Muscle of leg (tissue), 11 donors: ENCODE results near the gene CFAP54. TPM values are rescaled to one million over a fixed set of nuclear protein-coding genes. Genes with fewer than 3 reads are reported as not detected.
"Not testable (repeated sequence)": the region's sequence is repeated elsewhere in the genome, so short reads cannot be mapped to it uniquely, and the experiment has no call there.

Source experiments
- DNase-seq: peaks from one replicate; pipeline ENCODE4 v3.0.0; 2013
- H3K27ac ChIP-seq: one replicate; pipeline ENCODE4 v1.5.1; 2013; ENCODE audit warnings: mild to moderate bottlenecking, low read length, control low read depth
- H3K27me3 ChIP-seq: one replicate; pipeline ENCODE4 v1.6.1; 2013; ENCODE audit warnings: low read length; ENCODE audit not compliant: control insufficient read depth, insufficient read depth
- H3K36me3 ChIP-seq: one replicate; pipeline ENCODE4 v1.6.1; 2013; ENCODE audit warnings: low read length; ENCODE audit not compliant: control insufficient read depth, insufficient read depth
- H3K4me1 ChIP-seq: one replicate; pipeline ENCODE4 v1.6.1; 2013; ENCODE audit warnings: low read length; ENCODE audit not compliant: control insufficient read depth, insufficient read depth
- H3K4me3 ChIP-seq: one replicate; pipeline ENCODE4 v1.5.1; 2013; ENCODE audit warnings: low read length, control low read depth
- H3K9me3 ChIP-seq: replicated peaks from 2 replicates; pipeline ENCODE4 v1.6.1; 2013; ENCODE audit warnings: low read depth, low read length; ENCODE audit not compliant: control insufficient read depth
- WGBS: methylation state at CpG from one replicate; pipeline ENCODE4 v1.1.5; 2013; ENCODE audit warnings: missing lambda C conversion rate; ENCODE audit not compliant: insufficient coverage; 5-methylcytosine and 5-hydroxymethylcytosine counted together
- polyA plus RNA-seq, 8 donors: library from polyadenylated mRNA; unstranded; fragments of 120-200 nt; gene quantifications; one replicate each; pipeline versions ENCODE4 v1.2.1 to v1.2.3, GENCODE V29; 2013; ENCODE audit warnings: inconsistent platforms in 1 of 8, low replicate concordance in 1 of 8; ENCODE audit not compliant: insufficient read length in 8 of 8, insufficient read depth in 1 of 8
- total RNA-seq: library from RNA; stranded (reverse); fragments of 120-200 nt; gene quantifications from one replicate; pipeline ENCODE4 v1.2.4, GENCODE V29; 2013

CFAP54 gene
- total and polyA plus RNA-seq, 9 donors = 0.15 to 0.71 (median 0.35) TPM

DNA sequence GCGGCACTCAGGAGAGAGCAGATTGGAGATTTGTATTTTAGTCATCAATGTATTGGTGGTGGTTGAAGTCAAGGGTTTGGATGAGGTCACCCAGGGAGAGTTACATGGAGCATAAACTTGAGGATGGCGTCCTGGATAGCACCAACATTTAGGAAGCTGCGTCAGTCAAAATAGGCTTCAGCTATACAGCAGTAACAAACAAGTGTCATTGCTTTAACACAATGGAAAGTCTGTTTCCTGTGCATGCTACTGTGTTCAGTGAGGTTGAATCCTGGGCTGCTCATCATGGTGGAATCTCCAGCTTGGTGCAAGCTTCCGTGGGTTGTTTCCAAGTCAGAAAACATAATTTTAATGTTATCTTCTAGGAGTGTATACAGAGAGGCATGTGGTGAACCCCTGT lies 180.4 kb downstream of the CFAP54 start:
- Histone ChIP-seq H3K27ac (no peak overlapping the region), H3K36me3 (no peaks in the 10 kb centered on the region), H3K9me3 (no peaks in the 10 kb centered on the region), H3K27me3 (no peaks in the 10 kb centered on the region), H3K4me1 (no peaks in the 10 kb centered on the region), H3K4me3 (no peak overlapping the region)
- WGBS = 93% methylated on average over 3 of the region's 4 CpGs
- DNase-seq = no peak

GRCh38 chr12:96670334-96670899 lies 181.0 kb downstream of the CFAP54 start:
- H3K36me3 ChIP-seq = no peaks in the 10 kb centered on the region
- WGBS = 92% methylated on average over 2 of the region's 3 CpGs
- H3K9me3 ChIP-seq = no peaks in the 10 kb centered on the region
- DNase-seq = no peak
- H3K27ac ChIP-seq = no peak overlapping the region
- H3K4me3 ChIP-seq = no peak overlapping the region
- H3K27me3 ChIP-seq = no peaks in the 10 kb centered on the region
- H3K4me1 ChIP-seq = no peaks in the 10 kb centered on the region

- DNase-seq, H3K27ac ChIP-seq, H3K27me3 ChIP-seq, H3K9me3 ChIP-seq, H3K4me3 ChIP-seq, H3K4me1 ChIP-seq, H3K36me3 ChIP-seq: not testable (repeated sequence)
- no CpG with 5 or more reads among the region's 3 CpGs for WGBS
Measured at GRCh38 chr12:96675519-96675918, 186.1 kb downstream of the CFAP54 start.

- no peaks in the 10 kb centered on the region for H3K36me3 ChIP-seq
- no peaks in the 10 kb centered on the region for H3K4me1 ChIP-seq
- DNase-seq = no peak
- no peak overlapping the region for H3K4me3 ChIP-seq
- H3K27ac ChIP-seq = no peak overlapping the region
- H3K27me3 ChIP-seq = no peaks in the 10 kb centered on the region
- H3K9me3 ChIP-seq = no peaks in the 10 kb centered on the region
- WGBS = 77% methylated on average over 1 of the region's 1 CpG
Measured at GRCh38 chr12:96677363-96677762, 188.0 kb downstream of the CFAP54 start.

DNA sequence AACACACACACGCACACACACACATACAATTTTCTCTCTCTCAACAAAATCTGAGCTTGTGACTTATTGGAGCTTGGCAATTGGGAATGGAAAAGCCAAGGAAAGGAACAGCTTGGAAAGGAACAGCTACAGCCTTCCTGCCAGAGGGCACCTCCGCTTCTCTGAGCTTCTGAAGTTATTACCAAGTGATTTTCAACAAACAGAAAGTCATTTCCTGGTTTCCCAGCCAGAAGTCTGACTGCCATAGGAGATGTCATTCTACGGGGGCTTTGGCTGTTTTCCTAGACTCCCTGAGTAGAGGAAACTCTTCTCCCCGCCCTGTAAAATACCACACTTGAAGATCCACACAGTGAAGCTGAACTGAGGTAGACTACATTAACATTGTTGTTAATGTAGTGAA lies 198.3 kb downstream of the CFAP54 start:
- no peaks in the 10 kb centered on the region for H3K36me3 ChIP-seq
- no peak overlapping the region for H3K27ac ChIP-seq
- no peak overlapping the region for H3K4me3 ChIP-seq
- H3K27me3 ChIP-seq = no peaks in the 10 kb centered on the region
- H3K9me3 ChIP-seq = no peaks in the 10 kb centered on the region
- WGBS = 67% methylated on average over 1 of the region's 4 CpGs
- H3K4me1 ChIP-seq = no peaks in the 10 kb centered on the region
- DNase-seq = peak; percentile 16

DNA sequence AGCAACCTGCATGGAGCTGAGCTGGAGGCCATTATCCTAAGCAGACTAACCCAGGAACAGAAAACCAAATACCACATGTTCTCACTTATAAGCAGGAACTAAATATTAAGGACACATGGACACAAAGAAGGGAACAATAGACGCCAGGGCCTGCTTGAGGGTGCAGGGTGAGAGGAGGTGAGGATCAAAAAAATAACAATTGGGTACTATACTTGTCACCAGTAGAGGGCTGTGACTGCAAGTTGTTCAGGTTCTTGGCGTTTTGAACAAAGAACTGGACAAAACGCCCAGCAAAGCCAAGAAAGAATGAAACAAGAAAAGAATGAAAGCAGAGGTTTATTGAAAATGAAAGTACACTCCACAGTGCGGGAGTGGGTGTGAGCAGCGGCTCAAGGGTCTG lies 209.1 kb downstream of the CFAP54 start:
- DNase-seq = peak; percentile 11

DNA sequence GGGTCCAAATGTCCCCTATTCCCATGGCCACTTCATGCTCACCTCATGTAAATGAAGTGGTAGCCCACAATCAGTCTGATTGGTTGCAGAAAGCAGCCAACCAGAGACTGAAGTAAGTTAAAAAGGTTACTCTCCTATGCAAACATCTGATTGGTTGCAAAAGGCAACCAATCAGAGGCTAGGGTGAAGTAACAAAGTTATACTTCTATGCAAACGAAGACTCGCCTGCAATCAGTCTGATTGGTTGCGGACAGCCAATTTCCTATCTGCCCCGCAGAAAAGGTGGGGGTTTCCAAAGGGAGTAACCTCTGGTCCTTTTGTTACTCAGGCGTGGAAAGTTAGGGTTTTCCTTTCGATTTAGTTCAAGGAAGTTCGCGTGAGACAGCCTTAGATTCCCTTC lies 209.6 kb downstream of the CFAP54 start:
- 97% methylated on average over 6 of the region's 8 CpGs for WGBS
- Histone ChIP-seq H3K27ac (no peak overlapping the region), H3K4me1 (no peaks in the 10 kb centered on the region), H3K36me3 (no peaks in the 10 kb centered on the region), H3K27me3 (no peaks in the 10 kb centered on the region), H3K9me3 (no peaks in the 10 kb centered on the region), H3K4me3 (no peak overlapping the region)
- no peak for DNase-seq

More for the DNA sequence above, 209.1 kb downstream of the CFAP54 start:
- Histone ChIP-seq H3K27me3 (no peaks in the 10 kb centered on the region), H3K9me3 (no peaks in the 10 kb centered on the region), H3K4me1 (no peaks in the 10 kb centered on the region), H3K36me3 (no peaks in the 10 kb centered on the region), H3K4me3 (no peak overlapping the region), H3K27ac (no peak overlapping the region)
- WGBS = 83% methylated on average over 2 of the region's 5 CpGs

- WGBS = 76% methylated on average over 6 of the region's 6 CpGs
- no peaks in the 10 kb centered on the region for H3K36me3 ChIP-seq
- H3K27ac ChIP-seq = no peak overlapping the region
- no peaks in the 10 kb centered on the region for H3K9me3 ChIP-seq
- H3K4me3 ChIP-seq = no peak overlapping the region
- H3K27me3 ChIP-seq = no peaks in the 10 kb centered on the region
- H3K4me1 ChIP-seq = no peaks in the 10 kb centered on the region
- no peak for DNase-seq
Measured at GRCh38 chr12:96701856-96702255, 212.5 kb downstream of the CFAP54 start.

GRCh38 chr12:96710127-96710745 lies 220.9 kb downstream of the CFAP54 start:
- Histone ChIP-seq H3K9me3 (no peaks in the 10 kb centered on the region), H3K4me1 (no peaks in the 10 kb centered on the region), H3K36me3 (no peaks in the 10 kb centered on the region), H3K27me3 (no peaks in the 10 kb centered on the region), H3K4me3 (no peak overlapping the region), H3K27ac (no peak overlapping the region)
- WGBS = 61% methylated on average over 2 of the region's 2 CpGs
- DNase-seq = peak; percentile 6

DNA sequence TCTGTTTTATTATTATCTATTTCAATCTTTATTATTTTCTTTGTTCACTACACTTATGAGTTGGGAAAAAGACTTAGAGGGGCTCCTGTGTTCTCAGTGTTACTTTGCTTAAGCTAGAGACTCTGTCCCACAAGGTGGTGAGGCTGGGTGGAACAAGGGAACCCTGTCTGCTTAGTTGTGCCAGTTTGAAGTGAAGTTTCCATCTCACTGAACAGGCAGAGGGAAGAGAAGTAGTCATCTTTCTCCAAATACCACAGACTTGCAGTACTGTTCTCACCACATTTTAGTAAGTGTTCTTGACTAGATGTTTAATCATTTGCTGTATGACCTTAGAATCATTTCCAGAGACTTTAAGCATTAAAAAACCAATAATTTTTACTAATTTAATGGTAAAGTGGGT lies 222.0 kb downstream of the CFAP54 start:
- Histone ChIP-seq H3K4me3 (no peak overlapping the region), H3K27ac (no peak overlapping the region), H3K36me3 (no peaks in the 10 kb centered on the region), H3K9me3 (no peaks in the 10 kb centered on the region), H3K27me3 (no peaks in the 10 kb centered on the region), H3K4me1 (no peaks in the 10 kb centered on the region)
- no peak for DNase-seq

DNA sequence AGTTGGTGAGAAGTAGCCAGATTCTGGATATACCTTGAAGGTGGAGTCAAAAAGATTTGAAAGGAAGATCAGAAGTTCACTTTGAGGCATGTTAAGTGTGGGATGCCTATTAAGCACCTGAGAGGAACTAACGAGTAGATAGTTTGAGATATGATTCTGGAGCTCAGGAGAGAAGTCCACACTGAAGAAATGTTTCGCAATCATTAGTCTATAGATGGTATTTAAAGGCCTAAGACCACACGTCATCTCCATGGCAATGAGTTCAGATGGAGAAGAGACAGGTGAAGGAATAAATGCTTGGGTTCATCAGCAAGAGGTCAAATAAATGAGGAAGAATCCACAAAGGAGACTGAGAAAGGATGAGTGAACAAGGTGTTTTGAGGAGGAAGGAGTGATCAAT lies 224.8 kb downstream of the CFAP54 start:
- WGBS = no CpG with 5 or more reads among the region's 3 CpGs
- Histone ChIP-seq H3K4me3 (no peak overlapping the region), H3K36me3 (no peaks in the 10 kb centered on the region), H3K9me3 (no peaks in the 10 kb centered on the region), H3K27me3 (no peaks in the 10 kb centered on the region), H3K4me1 (no peaks in the 10 kb centered on the region), H3K27ac (no peak overlapping the region)
- no peak for DNase-seq
